Panc1 (cell line): ENCODE results near the gene HOXB2. TPM values are rescaled to one million over a fixed set of nuclear protein-coding genes. Genes with fewer than 3 reads are reported as not detected.

Source experiments
- ATAC-seq: fragments of 200-7000 bp; cut with Tn5 transposase; 2 replicates; pipeline ENCODE4 v1.9.1; 2020; ENCODE audit warnings: mild to moderate bottlenecking, moderate library complexity
- BruUV-seq: library from RNA; stranded (reverse); fragments of 400-500 nt; replicated peaks from 2 replicates; lab custom pipeline; 2021; lab: Mats Ljungman, UMichigan
- CTCF ChIA-PET: fragments of 300-600 bp; sonication (Branson Sonifier 250); formaldehyde crosslinking; loops from one replicate; lab custom pipeline; 2022; ENCODE audit warnings: antibody characterized with exemption; lab: Charles Lee
- POLR2A ChIA-PET: fragments of 300-600 bp; sonication (Branson Sonifier 250); formaldehyde crosslinking; loops from one replicate; lab custom pipeline; 2022; ENCODE audit warnings: antibody characterized with exemption; lab: Charles Lee
- DNase-seq: peaks from one replicate; pipeline ENCODE4 v3.0.0-alpha.2; 2010; ENCODE audit warnings: low read depth, low spot score
- H3K27ac ChIP-seq: 2 replicates; pipeline ENCODE4 v1.5.1; 2011; ENCODE audit warnings: mild to moderate bottlenecking, low read length, inconsistent platforms
- H3K27me3 ChIP-seq: fragments of 200-500 bp; sonication (Bioruptor generic); 2 replicates; pipeline ENCODE4 v1.6.0; 2014; ENCODE audit warnings: low read length, inconsistent platforms; ENCODE audit not compliant: control insufficient read depth, insufficient read depth
- H3K36me3 ChIP-seq: fragments of 200-500 bp; sonication (Bioruptor generic); 2 replicates; pipeline ENCODE4 v1.5.1; 2014; ENCODE audit warnings: inconsistent platforms, mild to moderate bottlenecking, low read length, moderate library complexity; ENCODE audit not compliant: control insufficient read depth, insufficient read depth
- H3K4me1 ChIP-seq: 2 replicates; pipeline ENCODE4 v1.5.1; 2011; ENCODE audit warnings: inconsistent platforms, mild to moderate bottlenecking, low read length, moderate library complexity; ENCODE audit not compliant: control insufficient read depth, insufficient read depth
- H3K4me3 ChIP-seq, 2 experiments: 2 replicates each; pipeline ENCODE4 v1.5.1; 2011 to 2012; ENCODE audit warnings: low read depth in 2 of 2, low read length in 2 of 2, mild to moderate bottlenecking in 2 of 2, inconsistent platforms in 1 of 2, moderate library complexity in 1 of 2
- H3K9me3 ChIP-seq: fragments of 200-500 bp; sonication (Bioruptor generic); 2 replicates; pipeline ENCODE4 v1.5.1; 2014; ENCODE audit warnings: low read depth, mild to moderate bottlenecking, inconsistent platforms, low read length, moderate library complexity; ENCODE audit not compliant: control insufficient read depth, insufficient read depth
- POLR2AphosphoS5 ChIP-seq: IDR thresholded peaks from 2 replicates; pipeline ENCODE4 v1.6.1; 2012; ENCODE audit warnings: mild to moderate bottlenecking, low read depth, low read length, moderate library complexity
- SIN3A ChIP-seq: IDR thresholded peaks from 2 replicates; pipeline ENCODE4 v1.6.1; 2012; ENCODE audit warnings: low read depth, mild to moderate bottlenecking, low read length, moderate library complexity, borderline replicate concordance; ENCODE audit not compliant: insufficient read depth
- TCF7L2 ChIP-seq: IDR thresholded peaks from 2 replicates; pipeline ENCODE4 v1.6.1; 2011; ENCODE audit warnings: mild to moderate bottlenecking, low read depth, low read length, inconsistent platforms
- in situ Hi-C: cut with HindIII; loops from 2 replicates; pipeline ENCODE4 v1.10.0; 2016; ENCODE audit warnings: low sequenced_read_pairs, low pct_unique_long_range_greater_than_20kb
- intact Hi-C: fragments of 100-400 bp; cut with micrococcal nuclease; formaldehyde crosslinking; loops from one replicate; pipeline ENCODE4 v1.10.0; 2022; ENCODE audit not compliant: unreplicated experiment
- total RNA-seq: library from RNA; stranded (reverse); gene quantifications from one replicate; pipeline ENCODE4 v1.2.1, GENCODE V29; 2021; ENCODE audit not compliant: unreplicated experiment
- TF ChIP-seq, protein P1 (sequence below): fragments of 450-650 bp; IDR thresholded peaks from 2 replicates; pipeline ENCODE4 v1.5.1; 2017; ENCODE audit warnings: mild to moderate bottlenecking
- TF ChIP-seq, protein P2 (sequence below), 2 experiments: IDR thresholded peaks; 2 replicates each; pipeline ENCODE4 v1.6.1; 2011 to 2012; ENCODE audit warnings: low read depth in 2 of 2, control low read depth in 1 of 2, low read length in 1 of 2, mild to moderate bottlenecking in 1 of 2, moderate library complexity in 1 of 2; ENCODE audit not compliant: insufficient read depth in 1 of 2

The HOXB2 gene
- total RNA-seq, 1 experiment from 2014 or later = 70.1 TPM

DNA sequence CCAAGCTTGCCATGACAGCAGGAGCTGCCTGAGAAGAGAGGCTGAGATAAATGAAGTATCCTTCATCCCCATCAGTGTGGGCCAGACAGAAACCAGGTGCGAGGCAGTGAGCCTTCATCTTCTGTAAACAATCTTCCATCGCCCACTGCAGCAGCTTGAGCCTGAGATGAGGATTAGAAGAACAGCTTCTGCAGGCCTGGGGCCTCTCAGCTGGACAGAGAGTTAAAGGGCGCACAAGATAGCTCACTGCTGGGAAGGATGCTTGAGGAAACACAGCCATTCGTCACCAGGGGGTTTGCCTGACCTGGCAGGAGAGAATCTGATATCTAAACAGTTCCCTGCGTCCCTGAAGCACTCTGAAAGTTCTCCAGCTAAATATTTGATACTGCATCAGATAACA lies 41.2 kb downstream of the HOXB2 start:
- Histone ChIP-seq H3K9me3 (no peaks in the 10 kb centered on the region), H3K36me3 (no peaks in the 10 kb centered on the region), H3K27ac (no peak overlapping the region), H3K4me3 (no peak overlapping the region), H3K27me3 (no peaks in the 10 kb centered on the region), H3K4me1 (peaks cover 8% of the 10 kb centered on the region; the same call in 1 of the 2 replicates)
- in situ Hi-C loops (no loop called here), intact Hi-C loops (no loop called here)
- no TSS peak for BruUV-seq
- ChIA-PET POLR2A (interaction anchor here (0.6 kb wide), 1 partner anchor 195 kb away, joined by 3 read pairs; no protein-coding TSS in a partner anchor), CTCF (interaction anchor here (0.5 to 0.6 kb wide), 3 partner anchors 33 to 53 kb away, joined by 3 to 6 read pairs (median 6); no protein-coding TSS in a partner anchor)
- DNase-seq (no peak), ATAC-seq (no peak)
- TF ChIP-seq SIN3A (no peak), POLR2AphosphoS5 (no peak), TCF7L2 (no peak)
- TF ChIP-seq, protein P1, sequence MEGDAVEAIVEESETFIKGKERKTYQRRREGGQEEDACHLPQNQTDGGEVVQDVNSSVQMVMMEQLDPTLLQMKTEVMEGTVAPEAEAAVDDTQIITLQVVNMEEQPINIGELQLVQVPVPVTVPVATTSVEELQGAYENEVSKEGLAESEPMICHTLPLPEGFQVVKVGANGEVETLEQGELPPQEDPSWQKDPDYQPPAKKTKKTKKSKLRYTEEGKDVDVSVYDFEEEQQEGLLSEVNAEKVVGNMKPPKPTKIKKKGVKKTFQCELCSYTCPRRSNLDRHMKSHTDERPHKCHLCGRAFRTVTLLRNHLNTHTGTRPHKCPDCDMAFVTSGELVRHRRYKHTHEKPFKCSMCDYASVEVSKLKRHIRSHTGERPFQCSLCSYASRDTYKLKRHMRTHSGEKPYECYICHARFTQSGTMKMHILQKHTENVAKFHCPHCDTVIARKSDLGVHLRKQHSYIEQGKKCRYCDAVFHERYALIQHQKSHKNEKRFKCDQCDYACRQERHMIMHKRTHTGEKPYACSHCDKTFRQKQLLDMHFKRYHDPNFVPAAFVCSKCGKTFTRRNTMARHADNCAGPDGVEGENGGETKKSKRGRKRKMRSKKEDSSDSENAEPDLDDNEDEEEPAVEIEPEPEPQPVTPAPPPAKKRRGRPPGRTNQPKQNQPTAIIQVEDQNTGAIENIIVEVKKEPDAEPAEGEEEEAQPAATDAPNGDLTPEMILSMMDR = no peak
- TF ChIP-seq, protein P2, sequence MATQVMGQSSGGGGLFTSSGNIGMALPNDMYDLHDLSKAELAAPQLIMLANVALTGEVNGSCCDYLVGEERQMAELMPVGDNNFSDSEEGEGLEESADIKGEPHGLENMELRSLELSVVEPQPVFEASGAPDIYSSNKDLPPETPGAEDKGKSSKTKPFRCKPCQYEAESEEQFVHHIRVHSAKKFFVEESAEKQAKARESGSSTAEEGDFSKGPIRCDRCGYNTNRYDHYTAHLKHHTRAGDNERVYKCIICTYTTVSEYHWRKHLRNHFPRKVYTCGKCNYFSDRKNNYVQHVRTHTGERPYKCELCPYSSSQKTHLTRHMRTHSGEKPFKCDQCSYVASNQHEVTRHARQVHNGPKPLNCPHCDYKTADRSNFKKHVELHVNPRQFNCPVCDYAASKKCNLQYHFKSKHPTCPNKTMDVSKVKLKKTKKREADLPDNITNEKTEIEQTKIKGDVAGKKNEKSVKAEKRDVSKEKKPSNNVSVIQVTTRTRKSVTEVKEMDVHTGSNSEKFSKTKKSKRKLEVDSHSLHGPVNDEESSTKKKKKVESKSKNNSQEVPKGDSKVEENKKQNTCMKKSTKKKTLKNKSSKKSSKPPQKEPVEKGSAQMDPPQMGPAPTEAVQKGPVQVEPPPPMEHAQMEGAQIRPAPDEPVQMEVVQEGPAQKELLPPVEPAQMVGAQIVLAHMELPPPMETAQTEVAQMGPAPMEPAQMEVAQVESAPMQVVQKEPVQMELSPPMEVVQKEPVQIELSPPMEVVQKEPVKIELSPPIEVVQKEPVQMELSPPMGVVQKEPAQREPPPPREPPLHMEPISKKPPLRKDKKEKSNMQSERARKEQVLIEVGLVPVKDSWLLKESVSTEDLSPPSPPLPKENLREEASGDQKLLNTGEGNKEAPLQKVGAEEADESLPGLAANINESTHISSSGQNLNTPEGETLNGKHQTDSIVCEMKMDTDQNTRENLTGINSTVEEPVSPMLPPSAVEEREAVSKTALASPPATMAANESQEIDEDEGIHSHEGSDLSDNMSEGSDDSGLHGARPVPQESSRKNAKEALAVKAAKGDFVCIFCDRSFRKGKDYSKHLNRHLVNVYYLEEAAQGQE (IDR thresholded peaks at IDR 0.05; ENCODE audit: insufficient read depth in 1 of 2, low read depth in 2 of 2, low read length in 1 of 2) = no peak

DNA sequence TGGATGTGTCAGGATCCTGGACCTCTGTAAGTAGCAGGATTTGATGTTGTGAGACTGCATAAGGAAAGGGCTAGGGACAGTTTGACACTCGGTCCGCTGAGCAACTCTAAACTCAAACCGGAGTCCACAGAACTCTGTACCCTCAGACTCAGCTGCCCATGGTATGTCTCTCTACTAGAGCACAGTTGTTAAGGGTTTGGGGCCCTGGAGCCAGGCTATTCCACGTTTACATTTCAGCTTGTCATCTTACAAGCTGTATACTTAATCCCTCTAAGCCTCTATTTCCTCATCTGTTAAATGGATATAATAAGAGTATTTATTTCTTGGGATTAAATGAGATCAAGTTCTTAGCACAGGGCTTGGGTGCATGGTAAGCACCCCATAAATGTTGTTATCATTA lies 42.0 kb downstream of the HOXB2 start:
- H3K27me3 ChIP-seq = no peaks in the 10 kb centered on the region
- TF ChIP-seq, protein P1 = no peak
- TF ChIP-seq, protein P2 (IDR thresholded peaks at IDR 0.05; ENCODE audit: insufficient read depth in 1 of 2, low read depth in 2 of 2, low read length in 1 of 2) = no peak
- TF ChIP-seq SIN3A (no peak), TCF7L2 (no peak), POLR2AphosphoS5 (no peak)
- ChIA-PET POLR2A (no interaction called here), CTCF (interaction anchor here (0.6 kb wide), 1 partner anchor 54 kb away, joined by 6 read pairs; no protein-coding TSS in a partner anchor)
- H3K9me3 ChIP-seq = no peaks in the 10 kb centered on the region
- no peak overlapping the region for H3K4me3 ChIP-seq
- BruUV-seq = no TSS peak
- intact Hi-C loops = no loop called here
- H3K27ac ChIP-seq = no peak overlapping the region
- ATAC-seq (no peak), DNase-seq (no peak)
- peaks cover 8% of the 10 kb centered on the region; the same call in 1 of the 2 replicates for H3K4me1 ChIP-seq
- in situ Hi-C loops = no loop called here
- no peaks in the 10 kb centered on the region for H3K36me3 ChIP-seq
